Esophagus squamous epithelium (tissue), 4 donors: Measurements from ENCODE around the gene CCDC97.

Experiments
- POLR2A ChIP-seq, 4 donors: fragments of 450-650 bp; IDR thresholded peaks; one replicate each; pipeline ENCODE4 v1.6.1; 2017; ENCODE audit warnings: antibody characterized with exemption in 4 of 4, mild to moderate bottlenecking in 4 of 4, moderate library complexity in 3 of 4
- TF ChIP-seq, protein P1 (sequence below), 6 experiments: fragments of 450-650 bp in 4 of 6; fragments of 200-600 bp in 2 of 6; sonication (generic) in 2 of 6; IDR thresholded peaks; one replicate each; pipeline ENCODE4 v1.5.1; 2016 to 2019; ENCODE audit warnings: antibody characterized with exemption in 6 of 6, mild to moderate bottlenecking in 4 of 6, moderate library complexity in 4 of 6

DNA sequence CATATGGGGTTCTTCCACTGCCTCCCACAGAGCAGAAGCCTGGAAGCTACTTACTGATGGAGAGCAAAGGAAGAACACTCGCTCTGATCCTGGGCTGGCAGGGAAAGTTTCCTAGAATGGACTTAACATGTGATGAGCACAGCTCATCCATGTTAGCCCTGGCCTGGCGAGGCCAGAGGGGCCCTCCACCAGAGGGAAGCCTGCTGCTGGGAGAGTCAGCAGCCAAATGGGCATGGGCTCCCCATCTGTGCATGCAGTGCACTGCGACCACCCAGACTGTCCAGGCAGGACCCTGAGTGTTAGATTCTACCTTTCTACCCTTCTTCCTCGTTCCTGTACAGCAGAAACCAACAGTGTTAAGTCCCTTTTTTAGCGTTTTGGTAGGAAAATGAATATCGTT, 36.9 kb upstream of the CCDC97 start:
- TF ChIP-seq, protein P1, sequence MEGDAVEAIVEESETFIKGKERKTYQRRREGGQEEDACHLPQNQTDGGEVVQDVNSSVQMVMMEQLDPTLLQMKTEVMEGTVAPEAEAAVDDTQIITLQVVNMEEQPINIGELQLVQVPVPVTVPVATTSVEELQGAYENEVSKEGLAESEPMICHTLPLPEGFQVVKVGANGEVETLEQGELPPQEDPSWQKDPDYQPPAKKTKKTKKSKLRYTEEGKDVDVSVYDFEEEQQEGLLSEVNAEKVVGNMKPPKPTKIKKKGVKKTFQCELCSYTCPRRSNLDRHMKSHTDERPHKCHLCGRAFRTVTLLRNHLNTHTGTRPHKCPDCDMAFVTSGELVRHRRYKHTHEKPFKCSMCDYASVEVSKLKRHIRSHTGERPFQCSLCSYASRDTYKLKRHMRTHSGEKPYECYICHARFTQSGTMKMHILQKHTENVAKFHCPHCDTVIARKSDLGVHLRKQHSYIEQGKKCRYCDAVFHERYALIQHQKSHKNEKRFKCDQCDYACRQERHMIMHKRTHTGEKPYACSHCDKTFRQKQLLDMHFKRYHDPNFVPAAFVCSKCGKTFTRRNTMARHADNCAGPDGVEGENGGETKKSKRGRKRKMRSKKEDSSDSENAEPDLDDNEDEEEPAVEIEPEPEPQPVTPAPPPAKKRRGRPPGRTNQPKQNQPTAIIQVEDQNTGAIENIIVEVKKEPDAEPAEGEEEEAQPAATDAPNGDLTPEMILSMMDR (IDR thresholded peaks at IDR 0.05) = no peak
- TF ChIP-seq POLR2A (IDR thresholded peaks at IDR 0.05) = no peak
